SU-DHL-6 (cell line): ENCODE results near the gene AMHR2.

Source experiments
- H2AFZ ChIP-seq: fragments of 200-600 bp; sonication (generic); 2 replicates; pipeline ENCODE4 v1.6.1; 2014; ENCODE audit warnings: low read depth, mild to moderate bottlenecking, moderate library complexity, mixed read lengths, antibody characterized with exemption, low read length; ENCODE audit not compliant: severe bottlenecking
- H3F3A ChIP-seq: fragments of 200-600 bp; shearing (Covaris generic); 2 replicates; pipeline ENCODE4 v1.6.0; 2016; ENCODE audit warnings: antibody characterized with exemption, mild to moderate bottlenecking; ENCODE audit not compliant: insufficient read depth
- H3K27ac ChIP-seq: fragments of 200-600 bp; sonication (generic); 2 replicates; pipeline ENCODE4 v1.5.1; 2016; ENCODE audit warnings: low read depth, mild to moderate bottlenecking, low read length, moderate library complexity, mixed read lengths
- H3K27me3 ChIP-seq: fragments of 200-600 bp; sonication (generic), shearing (Covaris generic); 2 replicates; pipeline ENCODE4 v1.6.0; 2014; ENCODE audit warnings: mild to moderate bottlenecking, low read length
- H3K36me3 ChIP-seq: fragments of 200-600 bp; sonication (generic); 2 replicates; pipeline ENCODE4 v1.6.1; 2014; ENCODE audit warnings: mild to moderate bottlenecking, low read length, mixed read lengths
- H3K4me2 ChIP-seq: fragments of 300-600, 200-600 bp; shearing (Covaris generic), sonication (generic); 2 replicates; pipeline ENCODE4 v1.6.0; 2014; ENCODE audit warnings: low read length, low read depth, mild to moderate bottlenecking; ENCODE audit not compliant: poor library complexity, severe bottlenecking
- H3K4me3 ChIP-seq: fragments of 200-600 bp; sonication (generic); 2 replicates; pipeline ENCODE4 v1.5.1; 2014; ENCODE audit warnings: antibody characterized with exemption, low read length, mild to moderate bottlenecking, mixed read lengths; ENCODE audit not compliant: insufficient read depth, poor library complexity, severe bottlenecking
- H3K79me2 ChIP-seq: fragments of 200-600 bp; sonication (generic); 2 replicates; pipeline ENCODE4 v1.6.1; 2014; ENCODE audit warnings: mild to moderate bottlenecking, low read length, moderate library complexity; ENCODE audit not compliant: insufficient read depth
- H3K9ac ChIP-seq: fragments of 200-600 bp; sonication (generic); 2 replicates; pipeline ENCODE4 v1.7.0; 2014; ENCODE audit warnings: mild to moderate bottlenecking, low read length
- H3K9me2 ChIP-seq: fragments of 200-600 bp; sonication (generic); replicated peaks from 2 replicates; pipeline ENCODE4 v1.6.1; 2014; ENCODE audit warnings: low read length; ENCODE audit not compliant: insufficient read depth
- H3K9me3 ChIP-seq: fragments of 200-600 bp; sonication (generic); 2 replicates; pipeline ENCODE4 v1.6.1; 2014; ENCODE audit warnings: low read length, mixed read lengths; ENCODE audit not compliant: insufficient read depth
- H4K20me1 ChIP-seq: fragments of 200-600 bp; sonication (generic); 2 replicates; pipeline ENCODE4 v1.6.1; 2014; ENCODE audit warnings: low read depth, mild to moderate bottlenecking, antibody characterized with exemption, low read length, moderate library complexity, mixed read lengths
- EZH2phosphoT487 ChIP-seq: fragments of 200-600 bp; sonication (generic), shearing (Covaris generic); conservative IDR thresholded peaks from 2 replicates; pipeline ENCODE4 v1.6.1; 2018; ENCODE audit warnings: mild to moderate bottlenecking, antibody characterized with exemption, low read length, moderate library complexity, mixed read lengths
- TF ChIP-seq, protein P1 (sequence below): fragments of 200-600 bp; sonication (generic); IDR thresholded peaks from one replicate; pipeline ENCODE4 v1.5.1; 2017; ENCODE audit warnings: antibody characterized with exemption, mild to moderate bottlenecking, low read length, moderate library complexity; ENCODE audit not compliant: insufficient read depth, poor library complexity, severe bottlenecking

Gene AMHR2

GRCh38 chr12:53425515-53426150 lies 2.0 kb downstream of the AMHR2 start:
- Histone ChIP-seq H2AFZ (no peak overlapping the region), H4K20me1 (no peaks in the 10 kb centered on the region), H3F3A (no peaks in the 10 kb centered on the region), H3K27ac (no peak overlapping the region), H3K9me2 (no peaks in the 10 kb centered on the region), H3K36me3 (no peaks in the 10 kb centered on the region), H3K79me2 (no peaks in the 10 kb centered on the region), H3K9ac (no peak overlapping the region), H3K4me3 (no peak overlapping the region), H3K4me2 (no peak overlapping the region), H3K9me3 (no peaks in the 10 kb centered on the region), H3K27me3 (no peaks in the 10 kb centered on the region)
- TF ChIP-seq, protein P1, sequence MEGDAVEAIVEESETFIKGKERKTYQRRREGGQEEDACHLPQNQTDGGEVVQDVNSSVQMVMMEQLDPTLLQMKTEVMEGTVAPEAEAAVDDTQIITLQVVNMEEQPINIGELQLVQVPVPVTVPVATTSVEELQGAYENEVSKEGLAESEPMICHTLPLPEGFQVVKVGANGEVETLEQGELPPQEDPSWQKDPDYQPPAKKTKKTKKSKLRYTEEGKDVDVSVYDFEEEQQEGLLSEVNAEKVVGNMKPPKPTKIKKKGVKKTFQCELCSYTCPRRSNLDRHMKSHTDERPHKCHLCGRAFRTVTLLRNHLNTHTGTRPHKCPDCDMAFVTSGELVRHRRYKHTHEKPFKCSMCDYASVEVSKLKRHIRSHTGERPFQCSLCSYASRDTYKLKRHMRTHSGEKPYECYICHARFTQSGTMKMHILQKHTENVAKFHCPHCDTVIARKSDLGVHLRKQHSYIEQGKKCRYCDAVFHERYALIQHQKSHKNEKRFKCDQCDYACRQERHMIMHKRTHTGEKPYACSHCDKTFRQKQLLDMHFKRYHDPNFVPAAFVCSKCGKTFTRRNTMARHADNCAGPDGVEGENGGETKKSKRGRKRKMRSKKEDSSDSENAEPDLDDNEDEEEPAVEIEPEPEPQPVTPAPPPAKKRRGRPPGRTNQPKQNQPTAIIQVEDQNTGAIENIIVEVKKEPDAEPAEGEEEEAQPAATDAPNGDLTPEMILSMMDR, result no peak
- no peak for TF ChIP-seq EZH2phosphoT487

DNA sequence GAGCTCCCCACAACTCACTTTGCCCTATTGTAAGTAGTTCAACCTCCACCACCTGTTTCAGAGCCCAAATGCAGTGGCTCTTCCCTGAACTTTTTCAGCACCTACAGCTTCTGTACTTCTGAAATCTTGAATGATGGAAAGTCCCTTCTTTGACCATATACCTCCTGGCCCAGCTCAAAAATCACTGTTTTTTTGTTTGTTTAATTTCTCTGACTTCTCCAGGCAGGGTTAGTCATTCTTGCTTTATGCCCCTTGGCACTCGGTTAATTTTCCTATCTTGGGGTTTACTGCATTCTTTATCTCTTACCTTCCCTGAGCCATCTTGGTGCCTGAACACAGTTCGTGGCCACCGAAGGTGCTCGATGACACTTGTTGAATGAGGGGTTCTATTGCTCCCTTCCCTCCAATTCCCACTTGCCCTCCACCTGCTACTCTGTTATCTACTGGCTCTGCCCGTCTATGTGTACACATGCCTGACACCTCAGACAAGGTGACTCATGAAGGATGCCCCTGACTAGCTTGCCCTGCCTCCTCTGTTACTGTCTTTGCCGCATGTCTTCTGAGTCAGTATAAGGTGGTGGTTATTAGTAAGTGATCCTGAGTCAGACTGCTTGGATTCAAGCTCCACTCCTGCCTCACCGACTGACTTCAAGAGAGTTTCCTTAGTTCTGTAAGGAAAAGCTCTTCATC lies 4.4 kb downstream of the AMHR2 start:
- no peaks in the 10 kb centered on the region for H3K36me3 ChIP-seq
- no peaks in the 10 kb centered on the region for H3K79me2 ChIP-seq
- no peak overlapping the region for H3K27ac ChIP-seq
- H3K9ac ChIP-seq, result no peak overlapping the region
- no peak overlapping the region for H2AFZ ChIP-seq
- H3K9me3 ChIP-seq, result no peaks in the 10 kb centered on the region
- TF ChIP-seq, protein P1, result no peak
- H3K4me2 ChIP-seq, result no peak overlapping the region
- no peaks in the 10 kb centered on the region for H3K27me3 ChIP-seq
- no peaks in the 10 kb centered on the region for H4K20me1 ChIP-seq
- H3F3A ChIP-seq, result no peaks in the 10 kb centered on the region
- H3K9me2 ChIP-seq, result no peaks in the 10 kb centered on the region
- no peak overlapping the region for H3K4me3 ChIP-seq

DNA sequence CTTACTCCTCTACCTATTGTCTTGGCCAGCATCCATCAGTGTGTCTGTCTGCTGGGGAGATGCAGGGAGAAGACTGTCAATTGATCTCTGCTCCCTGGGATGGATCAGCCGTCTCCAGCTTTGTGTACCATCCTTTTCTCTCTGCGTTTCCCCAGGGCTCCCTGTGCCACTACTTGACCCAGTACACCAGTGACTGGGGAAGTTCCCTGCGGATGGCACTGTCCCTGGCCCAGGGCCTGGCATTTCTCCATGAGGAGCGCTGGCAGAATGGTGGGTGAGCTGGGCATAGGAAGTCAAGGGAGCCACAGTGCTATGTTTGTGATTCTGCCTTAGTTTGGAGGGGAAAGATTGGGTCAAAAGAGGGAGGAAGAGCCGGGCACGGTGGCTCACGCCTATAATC lies 5.1 kb downstream of the AMHR2 start:
- Histone ChIP-seq H3K9ac (no peak overlapping the region), H3K9me3 (no peaks in the 10 kb centered on the region), H3K27me3 (no peaks in the 10 kb centered on the region), H3K36me3 (no peaks in the 10 kb centered on the region), H3K4me3 (no peak overlapping the region), H3K4me2 (no peak overlapping the region), H3K27ac (no peak overlapping the region), H3K9me2 (no peaks in the 10 kb centered on the region), H2AFZ (no peak overlapping the region), H3F3A (no peaks in the 10 kb centered on the region), H4K20me1 (no peaks in the 10 kb centered on the region), H3K79me2 (no peaks in the 10 kb centered on the region)
- TF ChIP-seq, protein P1, result no peak
- no peak for TF ChIP-seq EZH2phosphoT487
